GM18505 (cell line): ENCODE measurements around the gene NQO1.

ENCODE experiments used
- ATAC-seq: cut with Tn5 transposase; IDR thresholded peaks from one replicate; pipeline ENCODE4 v1.9.1; 2021; ENCODE audit not compliant: unreplicated experiment
- POLR2A ChIP-seq: IDR thresholded peaks from 4 replicates; pipeline ENCODE4 v1.6.1; 2011; ENCODE audit warnings: borderline replicate concordance; ENCODE audit not compliant: insufficient read depth, insufficient read length; ENCODE audit errors: extremely low read depth

NQO1 gene

DNA sequence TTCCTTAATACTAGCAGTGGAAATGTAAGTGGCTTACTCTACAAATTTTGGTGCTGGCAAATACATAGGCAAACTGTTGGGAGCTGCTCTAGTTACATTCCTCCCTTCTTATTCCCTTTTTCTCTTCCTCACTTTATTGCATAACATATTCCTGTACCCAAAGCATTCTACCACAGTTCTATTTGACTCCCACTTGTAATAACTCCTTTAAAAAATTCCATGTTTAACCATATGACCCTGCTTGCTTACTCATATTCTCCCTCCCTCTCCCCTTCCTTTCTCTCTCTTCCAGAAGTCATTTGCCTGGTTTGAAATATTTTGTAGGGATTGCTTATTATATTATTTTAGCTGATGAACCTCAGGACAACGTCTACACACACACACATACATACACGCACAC lies 22.7 kb downstream of the NQO1 start:
- no peak for TF ChIP-seq POLR2A
- ATAC-seq: no peak

DNA sequence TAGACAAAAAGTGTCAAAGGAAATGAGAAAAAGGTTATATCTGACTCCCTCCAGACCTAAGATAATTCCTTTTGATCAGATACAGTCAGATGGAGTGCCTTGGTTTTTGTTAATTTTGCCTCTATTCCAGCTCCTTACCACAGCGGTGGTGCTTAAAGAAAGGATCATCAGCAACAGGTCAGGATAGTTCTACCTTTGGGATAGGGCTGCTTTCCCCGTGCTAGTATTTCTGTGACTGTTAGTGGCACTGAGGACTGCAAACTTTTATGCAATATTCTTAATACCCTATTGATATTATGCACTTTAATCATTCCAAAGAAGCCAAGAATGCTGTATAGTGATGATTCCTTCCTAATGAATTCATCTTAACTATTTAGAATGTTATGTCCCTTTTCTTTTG lies 24.5 kb downstream of the NQO1 start:
- no peak for TF ChIP-seq POLR2A
- ATAC-seq: no peak

DNA sequence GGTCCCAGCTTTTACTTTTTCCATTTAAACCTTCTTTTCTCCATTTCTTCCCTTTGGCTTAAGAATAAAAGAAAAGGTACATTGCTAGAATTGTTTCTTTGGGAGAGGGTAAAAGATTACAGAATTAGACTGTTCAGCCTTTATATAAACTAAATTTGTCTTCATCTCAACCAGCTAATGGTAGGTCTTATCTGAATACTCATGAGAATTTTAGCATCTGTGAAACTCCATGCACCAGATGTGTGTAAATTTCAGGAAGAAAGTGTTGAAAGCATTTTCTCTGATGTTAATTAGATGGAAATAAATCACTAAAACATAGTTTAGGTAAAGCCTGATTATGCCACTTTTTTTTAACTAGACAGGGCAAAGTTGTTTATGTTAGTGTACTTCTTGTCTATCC lies 24.9 kb downstream of the NQO1 start:
- TF ChIP-seq POLR2A: no peak
- ATAC-seq: no peak

DNA sequence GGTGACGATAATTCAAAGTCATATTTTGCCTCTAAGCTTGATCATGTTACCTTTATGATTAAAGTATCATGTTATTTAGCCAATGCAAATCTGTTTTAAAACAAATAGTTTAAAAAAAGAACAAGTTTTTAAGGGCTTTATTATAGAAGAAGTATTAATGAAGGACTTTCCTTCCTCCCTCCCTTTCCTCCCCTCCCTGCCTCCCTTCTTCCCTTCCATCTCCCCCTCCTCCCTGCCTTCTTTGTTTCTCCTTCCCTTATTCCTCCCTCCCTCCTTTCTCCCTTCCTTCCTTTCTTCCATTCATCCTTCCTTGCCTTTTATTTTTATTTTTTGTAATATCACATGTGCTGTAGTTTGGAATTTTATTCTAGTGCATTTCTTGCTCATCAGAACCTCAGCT lies 26.4 kb downstream of the NQO1 start:
- no peak for TF ChIP-seq POLR2A

DNA sequence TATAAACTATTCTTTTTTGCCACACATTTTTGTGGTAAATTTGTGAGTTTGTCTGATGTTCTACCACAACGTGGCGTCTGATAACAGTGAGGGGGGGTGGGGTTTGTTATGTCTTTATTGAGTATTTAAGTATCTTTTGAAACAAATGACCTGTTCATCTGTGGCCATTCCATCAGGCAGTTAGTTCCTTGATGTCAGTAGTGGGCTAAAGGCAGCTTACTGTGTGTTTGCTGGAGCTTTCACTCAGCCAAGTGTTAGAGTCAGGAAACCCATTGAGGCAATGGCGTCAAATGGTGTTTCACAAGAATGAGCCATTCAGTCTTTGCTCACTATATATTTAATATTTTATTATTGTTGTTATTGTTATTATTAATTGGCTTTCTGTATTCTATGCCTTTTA lies 28.0 kb downstream of the NQO1 start:
- no peak for TF ChIP-seq POLR2A
- ATAC-seq: no peak

More for the DNA sequence above, 26.4 kb downstream of the NQO1 start:
- no peak for ATAC-seq

DNA sequence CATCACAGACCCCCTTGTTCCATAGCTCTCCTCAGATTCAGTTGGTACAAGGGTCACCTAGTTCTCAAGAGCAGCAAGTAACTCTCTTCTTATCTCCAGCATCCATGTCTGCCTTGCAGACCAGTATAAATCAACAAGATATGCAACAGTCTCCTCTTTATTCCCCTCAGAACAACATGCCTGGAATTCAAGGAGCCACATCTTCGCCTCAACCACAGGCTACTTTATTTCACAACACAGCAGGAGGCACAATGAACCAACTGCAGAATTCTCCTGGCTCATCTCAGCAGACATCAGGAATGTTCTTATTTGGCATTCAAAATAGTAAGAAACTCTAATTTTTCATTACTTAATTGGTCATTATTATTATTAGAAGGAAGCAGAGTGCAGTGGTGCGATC lies 32.4 kb downstream of the NQO1 start:
- ATAC-seq: no peak
- no peak for TF ChIP-seq POLR2A

DNA sequence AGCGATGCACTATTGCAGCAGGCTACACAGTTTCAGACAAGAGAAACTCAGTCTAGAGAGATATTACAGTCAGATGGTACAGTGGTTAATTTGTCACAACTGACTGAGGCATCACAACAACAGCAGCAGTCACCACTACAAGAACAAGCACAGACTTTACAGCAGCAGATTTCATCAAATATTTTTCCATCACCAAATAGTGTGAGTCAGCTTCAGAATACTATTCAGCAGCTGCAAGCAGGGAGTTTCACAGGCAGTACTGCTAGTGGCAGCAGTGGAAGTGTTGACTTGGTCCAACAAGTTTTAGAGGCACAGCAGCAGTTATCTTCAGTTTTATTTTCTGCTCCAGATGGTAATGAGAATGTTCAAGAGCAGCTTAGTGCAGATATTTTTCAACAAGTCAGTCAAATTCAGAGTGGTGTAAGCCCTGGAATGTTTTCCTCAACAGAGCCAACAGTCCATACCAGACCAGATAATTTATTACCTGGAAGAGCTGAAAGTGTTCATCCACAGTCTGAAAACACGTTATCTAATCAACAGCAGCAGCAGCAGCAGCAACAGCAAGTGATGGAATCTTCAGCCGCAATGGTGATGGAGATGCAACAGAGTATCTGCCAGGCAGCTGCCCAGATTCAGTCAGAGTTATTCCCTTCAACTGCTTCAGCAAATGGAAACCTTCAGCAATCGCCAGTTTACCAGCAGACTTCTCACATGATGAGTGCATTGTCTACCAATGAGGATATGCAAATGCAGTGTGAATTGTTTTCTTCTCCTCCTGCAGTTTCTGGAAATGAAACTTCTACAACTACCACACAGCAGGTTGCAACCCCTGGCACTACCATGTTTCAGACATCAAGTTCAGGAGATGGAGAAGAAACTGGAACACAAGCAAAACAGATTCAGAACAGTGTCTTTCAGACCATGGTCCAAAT lies 34.1 kb downstream of the NQO1 start:
- ATAC-seq: no peak
- TF ChIP-seq POLR2A: no peak

DNA sequence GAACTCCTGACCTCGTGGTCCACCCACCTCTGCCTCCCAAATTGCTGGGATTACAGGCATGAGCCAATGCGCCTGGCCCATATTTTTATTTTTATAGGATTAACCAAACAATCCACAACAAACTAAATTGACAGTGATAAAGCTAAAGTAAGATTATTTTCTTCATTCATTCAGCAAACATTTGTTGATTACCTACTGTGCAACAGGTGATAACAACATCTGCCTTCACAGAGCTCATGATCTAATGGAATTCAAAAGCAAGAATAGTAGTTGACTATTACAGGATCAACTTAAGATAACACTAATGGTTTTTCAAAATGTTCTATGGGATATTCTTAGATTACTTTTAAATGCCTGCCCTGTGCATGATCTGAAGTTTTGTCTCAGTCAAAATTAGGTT lies 37.8 kb downstream of the NQO1 start:
- no peak for ATAC-seq
- TF ChIP-seq POLR2A: no peak

DNA sequence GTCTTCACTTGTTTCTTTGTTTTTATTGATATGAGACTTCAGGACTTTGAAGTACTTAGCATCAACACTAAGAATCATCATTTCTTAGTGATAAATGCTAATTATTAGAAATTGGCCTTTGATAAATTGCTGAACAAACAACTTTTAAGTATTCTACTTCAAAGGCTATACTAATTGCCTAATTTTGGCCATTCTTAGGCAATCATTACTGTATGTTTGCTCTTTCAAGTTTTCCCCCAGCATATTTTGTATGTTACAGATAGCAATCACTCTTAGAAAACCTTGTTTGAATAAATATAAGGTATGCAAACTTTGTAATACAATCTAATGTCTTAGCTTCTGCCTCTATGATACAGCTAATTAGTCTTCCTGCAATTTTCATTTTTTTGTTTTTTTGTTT lies 46.0 kb downstream of the NQO1 start:
- no peak for ATAC-seq
- TF ChIP-seq POLR2A: no peak

DNA sequence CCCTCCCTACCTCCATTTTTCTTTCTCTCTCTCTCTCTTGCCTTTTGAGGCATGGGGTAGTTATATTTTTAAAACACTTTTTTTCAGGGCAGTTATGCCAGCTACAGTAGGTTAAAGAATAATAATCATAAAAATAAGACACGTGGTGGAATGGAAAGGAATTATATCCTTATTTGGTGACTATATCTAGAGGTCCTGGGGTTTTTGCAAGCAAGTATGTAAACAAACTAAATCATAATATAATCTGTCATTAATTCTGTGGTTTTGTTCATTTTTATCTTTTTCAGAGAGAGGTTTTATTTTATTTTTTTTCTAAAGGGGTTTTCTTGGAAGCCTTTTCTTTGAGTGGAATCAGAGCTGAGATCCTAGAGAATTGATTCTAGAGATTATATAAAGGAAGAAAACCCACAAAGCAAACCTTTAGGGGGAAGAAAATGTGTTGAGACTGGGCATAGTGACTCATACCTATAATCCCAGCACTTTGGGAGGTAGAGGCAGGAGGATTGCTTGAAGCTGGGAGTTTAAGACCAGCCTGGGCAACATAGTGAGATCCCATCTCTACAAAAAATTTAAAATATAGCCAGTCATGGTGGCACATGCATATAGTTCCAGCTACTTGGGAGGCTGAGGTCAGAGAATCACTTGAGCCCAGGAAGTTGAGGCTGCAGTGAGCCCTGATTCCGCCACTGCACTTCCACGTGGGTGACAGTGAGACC lies 53.2 kb downstream of the NQO1 start:
- no peak for TF ChIP-seq POLR2A

DNA sequence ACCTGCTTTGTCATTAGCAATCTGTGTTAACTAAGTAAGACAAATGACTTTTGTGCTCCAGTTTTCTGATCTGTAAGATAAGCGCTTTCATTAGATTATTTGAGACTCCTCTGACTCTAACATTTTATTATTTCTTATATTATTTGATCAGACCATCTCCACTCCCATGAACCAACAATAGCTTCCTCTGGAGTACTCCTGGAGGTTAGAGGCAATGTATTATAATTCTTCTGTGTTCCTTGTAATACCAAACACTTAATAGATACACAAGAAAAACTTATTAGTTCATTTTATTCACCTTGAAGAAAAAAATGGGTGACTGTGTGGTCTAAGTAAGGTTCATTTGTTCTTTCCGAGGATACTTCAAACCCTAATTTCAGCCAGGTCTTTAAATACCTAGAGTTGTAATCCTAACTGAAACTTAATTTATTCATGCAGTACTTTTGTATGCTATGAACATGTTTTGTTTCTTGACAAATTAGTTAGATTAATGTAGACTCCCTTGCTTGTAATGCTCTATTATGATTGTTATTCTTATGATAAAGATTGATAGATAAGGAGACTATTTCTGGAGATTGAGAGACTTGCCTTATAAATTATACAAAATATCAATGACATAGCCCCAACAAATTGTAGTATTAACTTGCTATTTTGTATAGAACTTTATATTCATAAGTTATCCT lies 53.9 kb downstream of the NQO1 start:
- no peak for TF ChIP-seq POLR2A
- ATAC-seq: no peak

More for the DNA sequence above, 53.2 kb downstream of the NQO1 start:
- no peak for ATAC-seq

DNA sequence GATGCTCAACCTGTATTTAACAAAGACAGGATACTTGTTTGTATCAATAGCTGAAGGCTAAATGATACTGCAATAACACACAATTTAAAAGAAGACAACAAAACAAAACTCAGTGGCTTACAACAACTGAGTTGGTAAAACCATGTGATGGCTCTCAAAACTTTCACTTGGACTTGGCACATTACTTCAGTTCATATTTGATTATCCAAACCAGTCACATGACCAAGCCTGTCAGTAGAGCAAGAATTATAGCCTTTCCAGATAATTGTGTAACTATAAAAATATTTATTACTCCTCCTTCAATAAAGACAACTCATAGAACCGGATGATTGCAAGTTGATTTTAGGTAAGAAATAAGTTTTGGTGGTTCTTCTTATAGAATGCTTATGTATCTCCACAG lies 56.8 kb downstream of the NQO1 start:
- no peak for TF ChIP-seq POLR2A
- no peak for ATAC-seq

DNA sequence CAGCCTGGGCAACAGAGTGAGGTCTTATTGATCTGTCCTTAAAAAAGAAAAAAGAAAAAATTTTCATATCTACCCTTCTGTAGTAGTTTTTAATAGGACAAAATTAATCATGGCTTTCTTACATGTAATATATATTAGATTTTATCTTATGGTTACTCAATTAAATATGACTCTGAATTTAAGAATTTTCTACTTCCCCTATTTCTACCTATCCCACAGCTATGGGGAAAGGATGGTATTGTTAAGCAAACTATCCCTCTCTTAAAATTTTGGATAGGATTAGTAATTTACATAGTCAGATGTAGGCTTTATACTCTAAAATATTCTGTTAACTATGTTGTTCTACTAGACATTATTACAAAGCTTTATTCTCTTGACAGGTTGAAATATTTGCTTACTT lies 62.5 kb downstream of the NQO1 start:
- TF ChIP-seq POLR2A: no peak
- no peak for ATAC-seq
